HG02623 (cell line): ENCODE data around the gene TRIM2.

Experiments used
- ATAC-seq: cut with Tn5 transposase; IDR thresholded peaks from one replicate; pipeline ENCODE4 v1.9.1; 2021; ENCODE audit warnings: moderate library complexity; ENCODE audit not compliant: unreplicated experiment

TRIM2 gene

GRCh38 chr4:153221783-153222706 lies 17.8 kb downstream of the TRIM2 start:
- ATAC-seq: peak; percentile 22

- peak; percentile 58 for ATAC-seq
Measured at GRCh38 chr4:153222707-153223426, 18.6 kb downstream of the TRIM2 start.

DNA sequence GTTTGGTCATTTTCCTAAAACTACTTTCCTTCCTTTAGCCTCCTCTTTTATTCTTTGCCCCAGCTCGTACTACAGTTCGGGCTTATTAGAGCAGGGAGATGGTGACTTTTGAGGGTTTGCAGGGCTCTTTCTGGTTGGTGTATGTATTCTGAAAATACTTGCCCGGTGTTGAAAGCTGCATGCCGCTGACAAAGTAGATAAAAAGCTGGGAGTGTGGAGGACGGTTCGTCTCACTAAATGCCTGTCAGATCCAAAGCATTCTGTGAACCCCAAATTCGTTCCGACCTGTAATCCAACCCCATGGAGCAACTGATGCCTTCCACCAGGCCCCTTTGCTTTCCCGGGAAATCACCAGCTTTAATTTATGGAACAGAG lies 19.2 kb downstream of the TRIM2 start:
- no peak for ATAC-seq

- no peak for ATAC-seq
Measured at GRCh38 chr4:153223930-153224329, 19.7 kb downstream of the TRIM2 start.

GRCh38 chr4:153224474-153224873 lies 20.2 kb downstream of the TRIM2 start:
- no peak for ATAC-seq

DNA sequence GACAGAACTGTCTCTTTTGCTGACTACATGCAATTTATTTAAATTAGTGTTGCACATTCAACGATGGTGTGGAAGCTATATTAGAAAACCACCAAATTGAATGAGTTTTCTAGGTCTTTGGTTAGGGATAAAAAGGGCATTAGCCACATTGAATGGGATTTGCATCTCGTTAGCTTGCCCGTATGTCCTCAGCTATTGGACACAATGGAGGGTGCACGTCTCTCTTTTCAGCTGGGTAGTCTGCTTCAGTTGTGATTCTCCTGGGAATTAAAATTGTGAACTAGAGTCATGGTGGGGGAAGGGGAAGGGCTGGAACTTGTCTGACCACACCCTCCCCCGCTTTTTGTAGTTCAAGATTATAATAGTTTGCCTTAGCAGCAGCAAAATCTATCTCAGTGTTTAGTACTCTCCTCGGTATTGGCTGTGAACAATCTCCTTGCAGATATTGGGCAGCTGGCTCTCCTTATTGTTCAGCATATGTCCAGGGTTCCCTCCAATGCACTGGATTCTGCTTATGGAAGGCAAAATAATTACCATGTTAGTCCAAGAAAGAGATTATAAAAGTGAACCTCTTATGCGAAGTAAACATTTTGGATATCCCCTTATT lies 23.3 kb downstream of the TRIM2 start:
- no peak for ATAC-seq

- ATAC-seq: no peak
Measured at GRCh38 chr4:153228512-153229140, 24.4 kb downstream of the TRIM2 start.

DNA sequence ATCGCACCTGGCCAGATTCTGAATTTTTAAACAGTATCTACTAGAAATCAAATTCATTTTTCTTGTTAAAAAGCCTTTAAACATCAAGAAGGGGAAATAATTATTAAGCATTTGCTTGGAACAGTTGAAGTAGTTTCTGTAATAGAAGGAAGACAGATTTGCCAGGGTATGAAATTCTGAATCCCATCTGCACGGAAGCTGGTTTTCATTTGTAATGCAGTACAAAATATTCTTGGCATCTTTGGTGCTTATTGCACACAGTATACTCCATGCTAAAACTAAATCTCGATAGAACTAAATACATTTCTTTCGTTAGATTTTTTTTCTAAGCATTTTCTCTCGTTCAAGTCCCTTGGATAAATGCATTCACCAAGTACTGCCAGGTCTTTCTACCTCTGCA lies 25.3 kb downstream of the TRIM2 start:
- no peak for ATAC-seq

DNA sequence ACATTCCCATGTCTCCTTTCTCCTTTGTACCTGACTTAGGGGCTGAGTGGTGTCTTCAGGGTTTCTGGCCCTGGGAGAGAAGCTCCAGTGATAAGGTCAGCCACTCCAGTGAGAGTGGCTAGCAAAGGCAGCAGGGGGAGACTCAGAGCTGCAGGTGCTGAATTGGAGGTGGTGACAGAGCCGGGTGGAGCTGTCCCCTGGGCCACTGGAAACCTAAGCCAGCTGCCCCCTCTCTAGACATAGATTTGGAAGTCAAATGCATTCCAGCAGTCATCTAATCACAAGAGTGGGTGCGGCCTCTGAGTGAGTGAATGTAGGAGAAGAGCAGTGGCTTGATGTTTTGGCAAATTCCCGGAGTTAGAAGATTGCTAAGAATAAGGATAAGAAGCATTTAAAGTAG lies 28.5 kb downstream of the TRIM2 start:
- no peak for ATAC-seq

GRCh38 chr4:153233761-153234371 lies 29.6 kb downstream of the TRIM2 start:
- ATAC-seq: no peak

- ATAC-seq: no peak
Measured at GRCh38 chr4:153234885-153235284, 30.6 kb downstream of the TRIM2 start.

DNA sequence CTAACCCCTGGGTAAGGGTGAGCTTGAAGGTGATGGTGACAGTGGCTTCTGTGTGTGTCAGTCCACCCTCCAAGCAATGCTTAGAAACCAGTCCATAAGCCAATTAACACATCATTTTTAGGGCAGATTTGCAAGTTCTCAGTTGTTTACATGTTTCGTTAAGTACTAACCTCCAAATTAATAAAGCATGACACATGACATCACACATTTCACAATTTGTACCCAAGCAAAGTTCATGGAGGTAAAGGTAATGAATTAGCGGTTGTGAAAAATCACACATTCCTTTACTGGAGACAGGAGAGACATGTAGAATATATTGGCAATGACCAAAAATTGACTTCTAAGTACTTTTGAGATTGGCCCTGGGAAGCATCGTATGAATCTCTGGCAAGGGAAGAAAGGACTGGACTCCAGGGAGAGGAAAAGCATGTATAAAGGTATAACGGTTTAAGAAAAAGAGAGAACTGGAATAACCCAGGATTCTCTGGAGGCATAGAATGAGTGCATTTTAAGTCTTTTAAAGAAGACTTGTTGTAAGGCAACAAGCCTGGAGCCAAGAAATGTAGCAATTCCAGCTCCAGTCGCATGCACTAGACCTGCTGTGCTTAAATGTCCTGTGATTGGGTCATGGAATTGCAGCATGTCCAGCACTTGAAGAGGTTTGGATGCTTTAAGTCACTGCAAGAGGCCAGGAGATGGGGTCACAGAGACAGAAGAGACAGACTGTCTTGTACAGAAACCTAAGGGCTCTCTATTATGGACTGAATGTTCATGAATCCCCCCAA lies 34.1 kb downstream of the TRIM2 start:
- ATAC-seq: no peak

DNA sequence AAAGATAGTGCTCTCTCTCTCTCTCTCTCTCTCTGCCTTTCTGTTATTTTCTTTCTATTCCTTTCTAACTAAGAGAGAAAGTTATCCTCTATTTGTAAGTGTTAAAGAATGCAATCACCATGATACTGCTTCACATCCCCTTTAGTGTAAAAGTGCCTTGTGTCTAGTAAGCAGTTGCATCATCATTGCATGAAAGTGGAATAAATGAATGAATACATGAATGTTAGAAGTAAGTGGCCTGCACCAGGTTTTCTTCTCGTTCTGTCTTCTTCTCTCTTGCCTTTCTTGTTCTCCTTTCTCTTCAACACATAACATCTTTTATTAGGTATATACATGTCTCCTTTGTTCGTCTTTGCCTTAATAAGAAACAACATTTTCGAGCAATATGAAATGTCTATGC lies 35.2 kb downstream of the TRIM2 start:
- ATAC-seq: no peak

GRCh38 chr4:153241295-153241694 lies 37.1 kb downstream of the TRIM2 start:
- no peak for ATAC-seq

DNA sequence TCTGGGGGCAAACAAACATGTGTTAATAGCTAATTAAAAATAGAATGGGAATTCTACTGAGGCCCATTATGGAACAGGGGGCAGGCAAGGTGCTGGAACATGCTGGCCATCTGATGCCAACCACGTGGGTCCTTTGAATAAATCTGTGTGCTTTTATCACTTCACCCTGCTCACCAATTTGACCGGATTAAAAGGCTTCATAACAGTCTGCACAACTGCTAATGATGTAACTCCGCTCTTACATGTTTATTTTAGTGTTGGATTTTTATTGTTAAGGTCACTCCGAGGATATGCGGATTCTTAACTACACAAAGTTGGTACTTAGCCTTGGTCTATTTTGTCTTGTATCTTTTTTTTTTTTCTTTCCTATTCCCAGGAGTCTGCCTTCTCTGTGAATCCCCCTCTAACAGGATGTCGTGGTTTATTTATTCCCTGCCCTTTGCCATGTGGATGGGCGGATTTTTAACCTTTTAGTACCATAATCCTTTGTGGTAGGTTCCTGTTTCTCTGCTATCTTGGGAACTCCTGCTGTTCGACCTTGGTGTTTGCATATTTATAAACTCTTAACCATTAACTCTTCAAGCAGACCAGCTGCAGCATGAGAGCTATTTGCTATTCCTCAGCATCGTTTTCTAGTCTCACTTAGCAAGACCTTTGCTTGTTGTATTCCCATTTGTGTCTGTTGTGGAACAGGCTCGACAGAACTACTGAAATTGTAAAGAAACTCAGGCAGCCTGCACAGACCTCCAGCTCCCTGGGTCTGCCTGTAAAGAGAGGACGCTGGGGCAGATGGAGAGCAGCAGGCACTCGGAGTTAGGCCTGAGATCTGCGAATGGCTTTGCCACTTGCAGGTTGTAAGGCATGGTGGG lies 38.0 kb downstream of the TRIM2 start:
- no peak for ATAC-seq

- no peak for ATAC-seq
Measured at GRCh38 chr4:153242839-153243324, 38.6 kb downstream of the TRIM2 start.

- ATAC-seq: no peak
Measured at GRCh38 chr4:153243468-153243867, 39.2 kb downstream of the TRIM2 start.

- no peak for ATAC-seq
Measured at GRCh38 chr4:153244969-153245368, 40.7 kb downstream of the TRIM2 start.

GRCh38 chr4:153245775-153246174 lies 41.5 kb downstream of the TRIM2 start:
- no peak for ATAC-seq
